Transverse colon (tissue), 3 donors: Measurements from ENCODE around the gene KRT39.

Source experiments
- EP300 ChIP-seq: sonication (generic); formaldehyde crosslinking; IDR thresholded peaks from one replicate; pipeline ENCODE4 v1.6.1; 2017; ENCODE audit warnings: antibody characterized with exemption, low read depth
- TF ChIP-seq, protein P1 (sequence below), 5 experiments: fragments of 200-600 bp in 3 of 5; fragments of 450-650 bp in 2 of 5; sonication (generic) in 3 of 5; IDR thresholded peaks; 1 replicate in 2 of 5; 2 replicates in 3 of 5; pipeline ENCODE4 v1.5.1; 2016 to 2017; ENCODE audit warnings: antibody characterized with exemption in 5 of 5, inconsistent platforms in 3 of 5, mild to moderate bottlenecking in 2 of 5, moderate library complexity in 1 of 5

DNA sequence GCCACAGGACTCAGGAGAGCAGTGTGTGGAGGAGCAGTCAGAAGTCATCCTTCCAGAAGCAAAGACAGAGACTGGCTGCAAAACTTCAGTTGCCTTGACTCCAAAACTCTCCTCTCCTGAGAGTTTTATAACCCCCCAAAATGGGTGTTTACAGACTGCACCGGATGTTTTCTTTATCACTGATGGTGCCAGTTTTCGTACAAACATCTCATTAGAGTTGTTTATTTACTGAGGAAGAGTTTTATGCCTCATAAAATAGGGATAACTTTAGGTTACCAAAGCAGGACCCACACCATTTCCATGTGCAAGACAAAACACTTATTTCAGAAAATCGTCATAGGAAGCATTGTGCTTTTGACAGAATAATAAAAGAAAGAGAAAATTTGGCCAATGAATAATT lies 17.5 kb upstream of the KRT39 start, which contains the start of gene KRT40:
- TF ChIP-seq, protein P1, sequence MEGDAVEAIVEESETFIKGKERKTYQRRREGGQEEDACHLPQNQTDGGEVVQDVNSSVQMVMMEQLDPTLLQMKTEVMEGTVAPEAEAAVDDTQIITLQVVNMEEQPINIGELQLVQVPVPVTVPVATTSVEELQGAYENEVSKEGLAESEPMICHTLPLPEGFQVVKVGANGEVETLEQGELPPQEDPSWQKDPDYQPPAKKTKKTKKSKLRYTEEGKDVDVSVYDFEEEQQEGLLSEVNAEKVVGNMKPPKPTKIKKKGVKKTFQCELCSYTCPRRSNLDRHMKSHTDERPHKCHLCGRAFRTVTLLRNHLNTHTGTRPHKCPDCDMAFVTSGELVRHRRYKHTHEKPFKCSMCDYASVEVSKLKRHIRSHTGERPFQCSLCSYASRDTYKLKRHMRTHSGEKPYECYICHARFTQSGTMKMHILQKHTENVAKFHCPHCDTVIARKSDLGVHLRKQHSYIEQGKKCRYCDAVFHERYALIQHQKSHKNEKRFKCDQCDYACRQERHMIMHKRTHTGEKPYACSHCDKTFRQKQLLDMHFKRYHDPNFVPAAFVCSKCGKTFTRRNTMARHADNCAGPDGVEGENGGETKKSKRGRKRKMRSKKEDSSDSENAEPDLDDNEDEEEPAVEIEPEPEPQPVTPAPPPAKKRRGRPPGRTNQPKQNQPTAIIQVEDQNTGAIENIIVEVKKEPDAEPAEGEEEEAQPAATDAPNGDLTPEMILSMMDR (IDR thresholded peaks at IDR 0.05): no peak
- no peak for TF ChIP-seq EP300
